ENCODE data around the gene BAZ2B.
"Not testable (repeated sequence)": the region's sequence is repeated elsewhere in the genome, so short reads cannot be mapped to it uniquely, and the experiment has no call there.

BAZ2B gene

GRCh38 chr2:159427048-159427447 lies 189.3 kb downstream of the BAZ2B start:
- in situ Hi-C loops (cut with MboI; ENCODE audit: low sequenced_read_pairs), result no loop called here

GRCh38 chr2:159419403-159419802 lies 196.9 kb downstream of the BAZ2B start:
- in situ Hi-C loops (cut with MboI; ENCODE audit: low sequenced_read_pairs), result no loop called here

- in situ Hi-C loops (cut with MboI; ENCODE audit: low sequenced_read_pairs), result no loop called here
Observed at GRCh38 chr2:159411460-159411859, 204.9 kb downstream of the BAZ2B start.

- in situ Hi-C loops (cut with MboI; ENCODE audit: low sequenced_read_pairs), result no loop called here
Observed at GRCh38 chr2:159410276-159410675, 206.1 kb downstream of the BAZ2B start.

- in situ Hi-C loops (cut with MboI; ENCODE audit: low sequenced_read_pairs), result no loop called here
Observed at GRCh38 chr2:159409116-159409800, 207.1 kb downstream of the BAZ2B start.

- in situ Hi-C loops (cut with MboI; ENCODE audit: low sequenced_read_pairs), result no loop called here
Observed at GRCh38 chr2:159402790-159403189, 213.6 kb downstream of the BAZ2B start.

- in situ Hi-C loops (cut with MboI; ENCODE audit: low sequenced_read_pairs), result not testable (repeated sequence)
Observed at GRCh38 chr2:159402160-159402559, 214.2 kb downstream of the BAZ2B start.

GRCh38 chr2:159399716-159400415 lies 216.5 kb downstream of the BAZ2B start:
- in situ Hi-C loops (cut with MboI; ENCODE audit: low sequenced_read_pairs), result no loop called here

GRCh38 chr2:159396799-159397198 lies 219.5 kb downstream of the BAZ2B start:
- in situ Hi-C loops (cut with MboI; ENCODE audit: low sequenced_read_pairs), result no loop called here

- in situ Hi-C loops (cut with MboI; ENCODE audit: low sequenced_read_pairs), result no loop called here
Observed at GRCh38 chr2:159382447-159383028, 233.8 kb downstream of the BAZ2B start.

- in situ Hi-C loops (cut with MboI; ENCODE audit: low sequenced_read_pairs), result no loop called here
Observed at GRCh38 chr2:159381574-159381973, 234.8 kb downstream of the BAZ2B start.

- in situ Hi-C loops (cut with MboI; ENCODE audit: low sequenced_read_pairs), result no loop called here
Observed at GRCh38 chr2:159380685-159381239, 235.6 kb downstream of the BAZ2B start.

- in situ Hi-C loops (cut with MboI; ENCODE audit: low sequenced_read_pairs), result no loop called here
Observed at GRCh38 chr2:159379181-159379580, 237.2 kb downstream of the BAZ2B start.

GRCh38 chr2:159375241-159375640 lies 241.1 kb downstream of the BAZ2B start:
- in situ Hi-C loops (cut with MboI; ENCODE audit: low sequenced_read_pairs), result no loop called here

GRCh38 chr2:159371506-159371905 lies 244.8 kb downstream of the BAZ2B start:
- in situ Hi-C loops (cut with MboI; ENCODE audit: low sequenced_read_pairs), result no loop called here

GRCh38 chr2:159366538-159366937 lies 249.8 kb downstream of the BAZ2B start:
- in situ Hi-C loops (cut with MboI; ENCODE audit: low sequenced_read_pairs), result no loop called here

GRCh38 chr2:159362816-159363251 lies 253.5 kb downstream of the BAZ2B start:
- in situ Hi-C loops (cut with MboI; ENCODE audit: low sequenced_read_pairs), result no loop called here

- in situ Hi-C loops (cut with MboI; ENCODE audit: low sequenced_read_pairs), result no loop called here
Observed at GRCh38 chr2:159362094-159362493, 254.3 kb downstream of the BAZ2B start.

- in situ Hi-C loops (cut with MboI; ENCODE audit: low sequenced_read_pairs), result not testable (repeated sequence)
Observed at GRCh38 chr2:159361603-159362002, 254.7 kb downstream of the BAZ2B start.

- in situ Hi-C loops (cut with MboI; ENCODE audit: low sequenced_read_pairs), result no loop called here
Observed at GRCh38 chr2:159356053-159356554, 260.2 kb downstream of the BAZ2B start.

- in situ Hi-C loops (cut with MboI; ENCODE audit: low sequenced_read_pairs), result no loop called here
Observed at GRCh38 chr2:159351977-159352376, 264.4 kb downstream of the BAZ2B start.
